ENCODE measurements around the gene DNAJC16. TPM values are rescaled to one million over a fixed set of nuclear protein-coding genes. Genes with fewer than 3 reads are reported as not detected.

Gene DNAJC16
- total RNA-seq, 4 donors from 2014 or later = 10.0 to 20.9 (median 14.2) TPM

GRCh38 chr1:15504436-15504835, 22.2 kb upstream of the DNAJC16 start:
- Histone ChIP-seq H3K4me3 (no peak overlapping the region), H3K27me3 (no peaks in the 10 kb centered on the region), H3K9me3 (no peaks in the 10 kb centered on the region), H3K27ac (no peak overlapping the region), H3K36me3 (peaks cover 0 to 70% (median 0%) of the 10 kb centered on the region in 3 donors), H3K4me1 (no peaks in the 10 kb centered on the region)
- intact Hi-C loops (cut with DNase I) = loop anchor here (10.0 kb wide), 1 partner anchor 180 kb away; no protein-coding TSS in a partner anchor
- no peak for DNase-seq
- TF ChIP-seq POLR2A (IDR thresholded peaks at IDR 0.05) (no peak), CTCF (IDR thresholded peaks at IDR 0.05) (no peak)
- 67 to 100% methylated on average over 1 of the region's 4 CpGs for WGBS, 2 donors

GRCh38 chr1:15506831-15507230, 19.8 kb upstream of the DNAJC16 start:
- no peak for TF ChIP-seq POLR2A (IDR thresholded peaks at IDR 0.05)
- no peak for TF ChIP-seq CTCF (IDR thresholded peaks at IDR 0.05)
- H3K27ac ChIP-seq = no peak overlapping the region
- H3K4me3 ChIP-seq = no peak overlapping the region
- H3K36me3 ChIP-seq = peaks cover 0 to 59% (median 0%) of the 10 kb centered on the region in 3 donors
- H3K4me1 ChIP-seq = peaks cover 0 to 15% (median 0%) of the 10 kb centered on the region in 3 donors
- intact Hi-C loops (cut with DNase I) = loop anchor here (10.0 kb wide), 1 partner anchor 182 kb away; no protein-coding TSS in a partner anchor
- no peaks in the 10 kb centered on the region for H3K9me3 ChIP-seq
- WGBS, 2 donors = 95% methylated on average over 4 of the region's 17 CpGs; no CpG with 5 or more reads in 1 of the 2 donors
- no peaks in the 10 kb centered on the region for H3K27me3 ChIP-seq
- no peak for DNase-seq

DNA sequence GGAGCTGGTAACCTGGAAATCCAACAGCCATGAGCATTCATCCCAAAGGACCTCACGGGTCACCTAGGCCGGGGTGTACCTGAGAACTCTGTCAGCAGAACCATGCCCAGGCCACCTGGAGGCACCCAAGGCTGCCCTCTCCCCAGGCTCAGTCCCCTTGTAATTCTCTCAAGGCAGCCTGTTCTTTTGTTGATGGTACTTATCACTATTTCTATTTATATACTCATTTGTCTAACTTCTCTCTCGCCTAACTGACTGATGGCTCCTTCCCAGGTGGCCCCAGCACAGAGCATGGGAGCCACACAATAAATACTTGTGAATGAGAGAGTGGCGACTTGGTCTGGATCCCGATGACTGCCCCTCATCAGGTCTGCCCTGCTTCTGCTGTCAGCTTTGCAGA, 19.4 kb upstream of the DNAJC16 start:
- Histone ChIP-seq H3K27ac (no peak overlapping the region), H3K27me3 (no peaks in the 10 kb centered on the region), H3K36me3 (peaks cover 0 to 63% (median 0%) of the 10 kb centered on the region in 3 donors), H3K4me3 (no peak overlapping the region), H3K9me3 (no peaks in the 10 kb centered on the region), H3K4me1 (peaks cover 0 to 15% (median 0%) of the 10 kb centered on the region in 3 donors)
- intact Hi-C loops (cut with DNase I) = loop anchor here (10.0 kb wide), 1 partner anchor 182 kb away; no protein-coding TSS in a partner anchor
- DNase-seq = no peak
- WGBS, 2 donors = 92 to 94% methylated on average over 3 to 5 of the region's 5 CpGs
- no peak for TF ChIP-seq POLR2A (IDR thresholded peaks at IDR 0.05)
- no peak for TF ChIP-seq CTCF (IDR thresholded peaks at IDR 0.05)

DNA sequence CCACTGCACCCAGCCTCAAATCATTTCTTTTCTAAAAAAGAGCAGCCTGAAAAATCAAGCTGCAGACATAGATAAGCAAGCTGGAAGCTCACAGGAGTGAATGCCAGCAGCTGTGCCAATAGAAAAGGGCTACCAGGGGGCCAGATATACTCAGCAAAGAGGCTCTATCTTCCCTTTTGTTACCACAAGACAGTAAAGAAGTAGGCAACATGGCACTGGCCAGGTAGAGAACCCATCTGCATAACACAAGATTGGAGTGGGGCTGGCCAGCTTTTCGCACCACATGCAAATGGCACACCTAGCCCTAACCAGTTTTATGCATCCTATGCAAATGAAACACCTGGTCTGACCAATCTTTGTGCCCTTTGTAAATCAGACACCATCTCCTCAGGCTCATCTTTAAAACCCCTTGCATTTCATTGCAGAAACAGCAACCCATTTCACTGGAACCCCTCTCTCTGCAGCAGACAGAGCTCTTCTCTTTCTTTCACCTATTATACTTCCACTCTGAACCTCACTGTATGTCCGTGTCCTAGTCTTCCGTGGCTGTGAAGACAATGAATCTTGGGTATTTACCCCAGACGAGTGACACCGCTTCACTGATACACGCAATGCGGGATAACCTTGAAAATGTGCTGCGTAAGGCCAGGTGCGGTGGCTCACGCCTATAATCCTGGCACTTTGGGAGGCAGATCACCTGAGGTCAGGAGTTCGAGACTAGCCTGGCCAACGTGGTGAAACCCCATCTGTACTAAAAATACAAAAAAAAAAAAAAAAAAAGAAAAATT, 17.8 kb upstream of the DNAJC16 start:
- intact Hi-C loops (cut with DNase I) = loop anchor here (10.0 kb wide), 1 partner anchor 184 kb away; no protein-coding TSS in a partner anchor
- WGBS, 2 donors = 89 to 94% methylated on average over 10 to 12 of the region's 12 CpGs
- TF ChIP-seq CTCF (IDR thresholded peaks at IDR 0.05) = no peak
- no peak for TF ChIP-seq POLR2A (IDR thresholded peaks at IDR 0.05)
- no peaks in the 10 kb centered on the region for H3K27me3 ChIP-seq
- H3K9me3 ChIP-seq = no peaks in the 10 kb centered on the region
- peaks cover 0 to 15% (median 0%) of the 10 kb centered on the region in 3 donors for H3K4me1 ChIP-seq
- no peak overlapping the region for H3K4me3 ChIP-seq
- no peak overlapping the region for H3K27ac ChIP-seq
- H3K36me3 ChIP-seq = peaks cover 0 to 72% (median 0%) of the 10 kb centered on the region in 3 donors
- no peak for DNase-seq

GRCh38 chr1:15509586-15509985, 17.1 kb upstream of the DNAJC16 start:
- no peaks in the 10 kb centered on the region for H3K9me3 ChIP-seq
- H3K36me3 ChIP-seq = peaks cover 0 to 69% (median 0%) of the 10 kb centered on the region in 3 donors
- WGBS, 2 donors = 71 to 91% methylated on average over 7 of the region's 7 CpGs
- H3K27ac ChIP-seq = no peak overlapping the region
- H3K4me1 ChIP-seq = peaks cover 0 to 15% (median 0%) of the 10 kb centered on the region in 3 donors
- intact Hi-C loops (cut with DNase I) = loop anchor here (10.0 kb wide), 1 partner anchor 185 kb away; no protein-coding TSS in a partner anchor
- no peaks in the 10 kb centered on the region for H3K27me3 ChIP-seq
- no peak for DNase-seq
- TF ChIP-seq CTCF (IDR thresholded peaks at IDR 0.05) (no peak), POLR2A (IDR thresholded peaks at IDR 0.05) (no peak)
- no peak overlapping the region for H3K4me3 ChIP-seq

All from esophagus squamous epithelium (tissue), 5 donors.